ENCODE measurements around the gene GABRR2.

DNA sequence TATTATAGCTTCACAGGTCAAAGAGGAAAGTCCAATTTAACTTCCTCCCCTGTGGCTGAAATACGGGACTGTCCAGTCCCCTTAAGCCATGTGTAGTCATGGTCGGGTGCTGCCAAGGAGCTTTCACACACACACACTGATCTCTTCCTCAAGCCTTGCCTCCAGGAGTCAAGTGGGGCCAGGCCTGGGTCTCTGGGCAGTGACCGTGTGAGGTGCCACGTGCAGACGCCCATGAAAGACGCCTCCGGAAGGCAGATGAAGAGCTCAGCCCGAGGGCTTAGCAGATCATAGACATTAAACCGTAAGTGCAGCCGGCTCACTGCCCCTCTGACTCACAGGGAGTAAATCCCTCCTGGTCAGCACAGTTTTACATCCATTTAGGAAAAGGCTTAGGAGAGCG, 4.2 kb downstream of the GABRR2 start:
- TF ChIP-seq, protein P1, sequence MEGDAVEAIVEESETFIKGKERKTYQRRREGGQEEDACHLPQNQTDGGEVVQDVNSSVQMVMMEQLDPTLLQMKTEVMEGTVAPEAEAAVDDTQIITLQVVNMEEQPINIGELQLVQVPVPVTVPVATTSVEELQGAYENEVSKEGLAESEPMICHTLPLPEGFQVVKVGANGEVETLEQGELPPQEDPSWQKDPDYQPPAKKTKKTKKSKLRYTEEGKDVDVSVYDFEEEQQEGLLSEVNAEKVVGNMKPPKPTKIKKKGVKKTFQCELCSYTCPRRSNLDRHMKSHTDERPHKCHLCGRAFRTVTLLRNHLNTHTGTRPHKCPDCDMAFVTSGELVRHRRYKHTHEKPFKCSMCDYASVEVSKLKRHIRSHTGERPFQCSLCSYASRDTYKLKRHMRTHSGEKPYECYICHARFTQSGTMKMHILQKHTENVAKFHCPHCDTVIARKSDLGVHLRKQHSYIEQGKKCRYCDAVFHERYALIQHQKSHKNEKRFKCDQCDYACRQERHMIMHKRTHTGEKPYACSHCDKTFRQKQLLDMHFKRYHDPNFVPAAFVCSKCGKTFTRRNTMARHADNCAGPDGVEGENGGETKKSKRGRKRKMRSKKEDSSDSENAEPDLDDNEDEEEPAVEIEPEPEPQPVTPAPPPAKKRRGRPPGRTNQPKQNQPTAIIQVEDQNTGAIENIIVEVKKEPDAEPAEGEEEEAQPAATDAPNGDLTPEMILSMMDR (IDR thresholded peaks at IDR 0.05; ENCODE audit: insufficient read depth, low read depth, low read length), result no peak
- TF ChIP-seq EZH2 (IDR thresholded peaks at IDR 0.05; ENCODE audit: insufficient read depth, low read length), result no peak
